DLD1 (cell line): Measurements from ENCODE around the gene CD274.

Experiments
- in situ Hi-C: cut with HindIII; loops from 2 replicates; pipeline ENCODE4 v1.10.0; 2017; ENCODE audit warnings: low sequenced_read_pairs

Gene CD274

DNA sequence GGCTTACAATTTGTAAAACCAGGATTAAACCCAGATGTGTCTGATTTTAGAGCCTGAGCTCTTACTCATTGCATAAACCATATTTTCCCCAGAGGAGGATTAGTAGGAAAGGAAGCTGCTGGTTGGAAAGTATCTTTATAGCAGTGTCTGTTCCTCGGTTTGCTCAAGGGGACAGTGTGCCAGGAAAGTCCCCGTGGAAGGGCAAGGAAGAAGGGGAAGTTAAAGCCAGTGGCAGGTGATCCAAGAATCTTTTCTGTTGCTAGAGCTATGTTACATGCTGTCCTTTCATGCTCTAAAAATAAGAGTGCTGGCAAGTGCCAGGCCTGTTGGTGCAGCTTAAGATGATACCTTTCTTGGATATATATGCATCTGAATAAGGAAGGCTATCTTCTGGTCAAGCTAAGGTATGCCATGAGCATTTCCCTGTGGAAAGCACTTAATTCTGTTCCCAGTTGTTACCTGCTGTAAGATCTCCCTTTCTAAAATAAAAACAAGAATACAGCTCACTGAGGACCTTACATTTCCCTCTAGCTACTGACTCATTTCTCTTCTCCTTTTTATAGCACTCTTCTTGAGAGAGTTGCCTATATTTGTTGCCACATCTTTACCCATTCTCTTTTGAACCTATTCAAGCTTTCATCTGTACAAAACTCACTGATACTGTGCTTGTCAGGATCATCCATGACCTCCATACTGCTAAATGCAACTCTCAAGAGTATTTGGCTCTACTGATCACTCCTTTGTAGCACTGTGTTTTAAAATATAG is 68.0 kb downstream of the CD274 start:
- in situ Hi-C loops = no loop called here

GRCh38 chr9:5518937-5519319 is 68.6 kb downstream of the CD274 start:
- in situ Hi-C loops = no loop called here
